Adipocyte (in vitro differentiated cells): ENCODE measurements around the gene STAG1.
A peak's percentile ranks its signal among the peaks of the same experiment; 100 is the strongest.
"Not testable (repeated sequence)": the region's sequence is repeated elsewhere in the genome, so short reads cannot be mapped to it uniquely, and the experiment has no call there.

Source experiments
- DNase-seq: peaks from one replicate; pipeline ENCODE4 v3.0.0-alpha.2; 2015; ENCODE audit warnings: low read depth
- H3K27me3 ChIP-seq: replicated peaks from 2 replicates; pipeline ENCODE4 v1.7.0; 2013; ENCODE audit warnings: mild to moderate bottlenecking, low read length, moderate library complexity; ENCODE audit not compliant: control insufficient read depth, insufficient read depth
- H3K36me3 ChIP-seq: 2 replicates; pipeline ENCODE4 v1.7.0; 2013; ENCODE audit warnings: low read length, mild to moderate bottlenecking, moderate library complexity; ENCODE audit not compliant: control insufficient read depth, insufficient read depth, severe bottlenecking
- H3K4me1 ChIP-seq: 2 replicates; pipeline ENCODE4 v1.7.0; 2013; ENCODE audit warnings: mild to moderate bottlenecking, low read length, moderate library complexity; ENCODE audit not compliant: control insufficient read depth, insufficient read depth
- H3K4me3 ChIP-seq: 2 replicates; pipeline ENCODE4 v1.7.0; 2013; ENCODE audit warnings: mild to moderate bottlenecking, low read length, moderate library complexity
- H3K9ac ChIP-seq: 2 replicates; pipeline ENCODE4 v1.7.0; 2013; ENCODE audit warnings: mild to moderate bottlenecking, low read length, moderate library complexity
- H3K9me3 ChIP-seq: 2 replicates; pipeline ENCODE4 v1.7.0; 2013; ENCODE audit warnings: mild to moderate bottlenecking, low read length, moderate library complexity; ENCODE audit not compliant: control insufficient read depth

Gene STAG1

DNA sequence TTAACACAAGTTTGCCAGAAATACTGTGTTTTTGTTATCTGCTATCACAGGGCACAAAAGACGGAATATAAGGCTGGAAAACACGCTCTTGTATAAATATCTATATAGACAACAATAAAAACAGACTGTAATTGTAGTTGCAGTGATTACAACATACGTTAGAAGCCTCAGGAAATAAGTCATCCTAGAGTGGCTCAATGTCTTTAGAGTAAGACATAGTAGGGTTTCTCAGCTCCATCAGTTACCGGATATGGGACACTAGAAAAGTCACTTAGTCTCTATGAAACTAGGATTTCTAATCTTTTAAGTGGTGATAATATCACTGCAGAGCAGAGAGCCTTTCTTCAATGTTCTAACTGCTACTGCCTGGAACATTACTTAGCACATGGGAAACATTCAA lies 208.8 kb downstream of the STAG1 start:
- no peaks in the 10 kb centered on the region for H3K9me3 ChIP-seq
- no peak overlapping the region for H3K4me3 ChIP-seq
- no peaks in the 10 kb centered on the region for H3K36me3 ChIP-seq
- no peaks in the 10 kb centered on the region for H3K27me3 ChIP-seq
- peak; percentile 28 for DNase-seq
- no peak overlapping the region for H3K9ac ChIP-seq
- H3K4me1 ChIP-seq, result peaks cover 5% of the 10 kb centered on the region

DNA sequence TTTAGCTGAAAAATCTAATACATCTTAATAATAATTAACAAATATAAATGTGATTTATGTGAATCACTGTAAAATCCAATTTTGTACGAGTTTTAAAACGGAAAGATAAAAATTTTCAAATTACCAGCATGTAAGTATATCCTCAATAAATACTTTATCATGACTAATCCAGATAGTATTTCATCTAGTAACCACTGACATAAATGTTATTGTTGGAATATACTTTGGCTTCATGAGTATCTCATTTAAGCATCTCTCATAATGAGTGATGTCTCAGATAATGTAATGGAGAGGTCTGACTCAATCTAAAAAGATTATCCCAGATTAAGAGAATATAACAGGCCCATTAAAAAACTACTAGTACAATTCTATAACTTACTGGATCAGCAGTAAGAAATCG lies 216.3 kb downstream of the STAG1 start:
- no peak for DNase-seq
- Histone ChIP-seq H3K9ac (no peak overlapping the region), H3K27me3 (no peaks in the 10 kb centered on the region), H3K9me3 (peaks cover 4% of the 10 kb centered on the region), H3K36me3 (no peaks in the 10 kb centered on the region), H3K4me1 (no peaks in the 10 kb centered on the region), H3K4me3 (no peak overlapping the region)

DNA sequence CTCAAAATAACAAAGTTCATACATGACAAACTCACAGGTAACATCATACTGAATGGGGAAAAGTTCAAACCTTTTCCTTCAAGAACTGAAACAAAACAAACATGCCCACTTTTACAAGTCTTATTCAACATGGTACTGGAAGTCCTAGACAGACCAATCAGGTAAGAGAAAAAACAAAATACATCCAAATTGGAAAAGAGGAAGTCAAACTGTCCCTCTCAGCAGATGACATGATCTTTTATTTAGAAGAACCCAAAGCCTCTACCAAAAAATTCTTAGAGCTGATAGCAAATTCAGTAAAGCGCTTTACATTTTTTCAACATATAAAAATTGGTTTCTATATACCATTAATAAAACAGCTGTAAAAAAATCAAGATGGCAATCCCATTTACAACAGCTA lies 219.4 kb downstream of the STAG1 start:
- no peak for DNase-seq
- Histone ChIP-seq H3K4me1 (no peaks in the 10 kb centered on the region), H3K9me3 (peaks cover 4% of the 10 kb centered on the region), H3K27me3 (no peaks in the 10 kb centered on the region), H3K36me3 (no peaks in the 10 kb centered on the region), H3K9ac (no peak overlapping the region), H3K4me3 (no peak overlapping the region)

DNA sequence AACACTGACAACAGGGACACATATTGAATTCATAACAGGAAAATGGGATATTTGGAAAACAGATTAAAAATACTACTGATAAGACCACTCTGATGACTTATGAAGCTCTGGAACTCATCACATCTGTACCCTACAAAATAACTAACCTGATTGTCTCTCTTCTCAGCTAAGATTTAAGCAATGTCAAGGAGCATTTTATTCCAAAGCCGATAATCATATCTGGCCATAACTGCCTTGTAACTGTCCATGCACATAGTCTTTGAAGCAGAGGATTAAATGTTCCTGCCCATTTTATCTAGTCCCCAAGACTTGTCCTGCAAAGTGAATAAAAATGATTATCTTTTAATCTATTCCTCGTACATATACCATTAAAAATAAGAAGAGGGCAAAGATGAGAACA lies 234.1 kb downstream of the STAG1 start:
- no peaks in the 10 kb centered on the region for H3K9me3 ChIP-seq

DNA sequence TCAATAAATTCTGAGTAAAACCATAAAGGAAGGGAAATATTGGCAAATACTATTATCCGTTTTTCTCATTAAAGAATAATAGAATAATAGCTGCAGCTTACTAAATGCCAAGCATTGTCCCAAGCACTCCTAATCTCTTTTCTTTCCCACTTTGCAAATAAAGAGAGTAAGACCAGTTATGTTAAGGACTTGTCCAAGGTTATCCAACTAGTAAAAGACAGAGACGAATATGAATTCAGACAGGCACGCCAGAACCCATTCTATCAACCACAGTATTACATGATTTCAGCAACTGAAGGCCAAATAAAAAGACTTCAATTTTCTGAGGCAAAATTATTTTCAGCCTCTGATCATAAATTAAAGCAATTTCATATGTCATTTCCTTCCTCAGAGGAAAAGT lies 235.5 kb downstream of the STAG1 start:
- Histone ChIP-seq H3K4me1 (peaks cover 24% of the 10 kb centered on the region), H3K36me3 (peaks cover 7% of the 10 kb centered on the region), H3K27me3 (no peaks in the 10 kb centered on the region), H3K9me3 (no peaks in the 10 kb centered on the region), H3K4me3 (no peak overlapping the region), H3K9ac (no peak overlapping the region)
- DNase-seq, result no peak

More for the DNA sequence above, 234.1 kb downstream of the STAG1 start:
- Histone ChIP-seq H3K27me3 (no peaks in the 10 kb centered on the region), H3K4me3 (no peak overlapping the region), H3K9ac (no peak overlapping the region), H3K4me1 (peaks cover 10% of the 10 kb centered on the region), H3K36me3 (peaks cover 7% of the 10 kb centered on the region)
- DNase-seq, result no peak

DNA sequence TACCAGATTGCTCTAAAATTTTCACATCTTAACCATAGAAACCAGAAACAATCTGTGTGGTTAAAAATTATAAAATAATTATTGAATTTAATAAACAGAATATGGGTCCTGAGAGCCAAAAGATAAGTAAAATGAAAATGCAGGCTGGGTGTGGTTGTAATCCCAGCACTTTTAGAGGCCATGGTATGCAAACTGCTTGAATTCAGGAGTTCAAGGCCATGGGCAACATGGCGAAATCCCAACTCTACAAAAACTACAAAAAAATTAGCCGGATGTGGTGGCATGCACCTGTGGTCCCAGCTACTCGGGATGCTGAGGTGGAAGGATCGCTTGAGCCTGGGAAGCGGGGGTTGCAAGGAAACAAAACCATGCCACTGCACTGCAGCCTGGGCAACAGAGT lies 236.1 kb downstream of the STAG1 start:
- Histone ChIP-seq H3K36me3 (peaks cover 7% of the 10 kb centered on the region), H3K4me1 (peaks cover 26% of the 10 kb centered on the region), H3K9me3 (no peaks in the 10 kb centered on the region), H3K4me3 (no peak overlapping the region), H3K27me3 (no peaks in the 10 kb centered on the region), H3K9ac (no peak overlapping the region)
- DNase-seq, result no peak

DNA sequence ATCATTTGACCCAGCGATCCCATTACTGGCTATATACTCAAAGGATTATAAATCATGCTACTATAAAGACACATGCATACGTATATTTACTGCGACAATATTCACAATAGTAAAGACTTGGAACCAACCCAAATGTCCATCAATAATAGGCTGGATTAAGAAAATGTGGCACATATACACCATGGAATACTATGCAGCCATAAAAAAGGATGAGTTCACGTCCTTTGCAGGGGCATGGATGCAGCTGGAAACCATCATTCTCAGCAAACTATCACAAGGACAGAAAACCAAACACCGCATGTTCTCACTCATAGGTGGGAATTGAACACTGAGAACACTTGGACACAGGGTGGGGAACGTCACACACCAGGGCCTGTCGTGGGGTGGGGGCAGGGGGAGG lies 237.6 kb downstream of the STAG1 start:
- H3K4me3 ChIP-seq, H3K9me3 ChIP-seq, DNase-seq, H3K27me3 ChIP-seq, H3K36me3 ChIP-seq, H3K9ac ChIP-seq: not testable (repeated sequence)
- H3K4me1 ChIP-seq, result peaks cover 26% of the 10 kb centered on the region

DNA sequence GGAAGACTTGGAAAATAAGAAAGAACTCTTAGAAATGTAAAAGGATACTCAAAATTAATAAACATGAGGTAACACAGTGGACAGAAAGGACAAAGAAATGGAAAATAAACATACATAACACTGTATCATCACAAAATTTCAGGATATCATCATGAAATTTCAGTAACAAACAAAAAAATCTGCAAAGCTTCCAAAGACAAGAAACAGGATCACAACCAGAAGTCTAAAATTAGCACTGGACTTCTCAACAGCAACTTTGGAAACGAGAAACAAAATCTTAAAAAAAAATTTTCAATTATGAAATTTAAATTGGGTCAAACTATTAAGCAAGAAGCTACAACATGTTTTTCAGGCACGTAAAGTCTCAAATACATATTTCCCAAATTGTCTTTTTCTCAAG lies 238.8 kb downstream of the STAG1 start:
- DNase-seq, result no peak
- Histone ChIP-seq H3K27me3 (no peaks in the 10 kb centered on the region), H3K4me3 (peak overlapping the region; percentile 45)

DNA sequence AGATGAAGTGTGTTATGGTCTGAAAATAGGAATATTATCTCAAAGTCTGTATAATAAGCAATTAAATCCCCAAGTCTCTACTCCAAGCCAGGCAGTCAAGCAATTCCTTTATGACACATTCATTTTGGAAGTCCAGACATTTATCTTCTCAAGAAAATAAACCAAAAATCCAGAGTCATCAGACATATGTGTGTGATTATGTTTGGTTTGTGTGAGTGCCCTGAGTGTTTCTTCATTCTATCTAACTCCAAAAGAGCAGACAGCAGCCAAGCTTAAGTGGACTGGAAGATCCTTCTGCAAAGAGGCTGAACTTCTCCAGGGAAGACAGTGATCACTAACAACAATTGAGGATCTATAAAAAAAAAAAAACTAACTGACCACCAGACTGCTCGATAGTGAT lies 239.8 kb downstream of the STAG1 start:
- Histone ChIP-seq H3K27me3 (no peaks in the 10 kb centered on the region), H3K36me3 (no peaks in the 10 kb centered on the region), H3K9me3 (no peaks in the 10 kb centered on the region), H3K4me1 (peaks cover 26% of the 10 kb centered on the region), H3K4me3 (peak overlapping the region; percentile 45), H3K9ac (peak overlapping the region; percentile 35)
- DNase-seq, result peak; percentile 71

More for the DNA sequence above, 238.8 kb downstream of the STAG1 start:
- Histone ChIP-seq H3K9ac (peak overlapping the region; percentile 35), H3K36me3 (no peaks in the 10 kb centered on the region), H3K4me1 (peaks cover 26% of the 10 kb centered on the region), H3K9me3 (no peaks in the 10 kb centered on the region)

DNA sequence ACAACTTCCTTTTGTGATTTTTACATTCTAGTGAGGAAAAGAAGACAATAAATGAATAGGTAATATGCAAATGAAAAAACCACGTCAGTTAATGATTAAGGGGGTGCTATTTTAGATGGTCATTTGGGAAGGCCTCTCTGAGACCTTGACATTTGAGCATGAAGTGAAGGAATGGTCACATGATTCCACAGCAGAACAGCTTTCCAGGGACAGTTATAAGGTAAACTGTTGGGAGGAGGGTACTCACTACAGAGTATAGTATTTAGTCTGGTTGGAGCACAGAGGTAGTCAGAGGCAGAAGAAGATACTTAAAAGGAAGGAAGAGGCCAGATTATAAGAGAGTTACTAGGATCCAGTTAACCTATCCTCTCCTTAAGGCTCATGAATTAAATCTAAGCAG lies 246.5 kb downstream of the STAG1 start:
- no peak overlapping the region for H3K9ac ChIP-seq
- H3K36me3 ChIP-seq, result peaks cover 10% of the 10 kb centered on the region
- no peak for DNase-seq
- H3K27me3 ChIP-seq, result no peaks in the 10 kb centered on the region
- no peak overlapping the region for H3K4me3 ChIP-seq
- no peaks in the 10 kb centered on the region for H3K4me1 ChIP-seq
- no peaks in the 10 kb centered on the region for H3K9me3 ChIP-seq

DNA sequence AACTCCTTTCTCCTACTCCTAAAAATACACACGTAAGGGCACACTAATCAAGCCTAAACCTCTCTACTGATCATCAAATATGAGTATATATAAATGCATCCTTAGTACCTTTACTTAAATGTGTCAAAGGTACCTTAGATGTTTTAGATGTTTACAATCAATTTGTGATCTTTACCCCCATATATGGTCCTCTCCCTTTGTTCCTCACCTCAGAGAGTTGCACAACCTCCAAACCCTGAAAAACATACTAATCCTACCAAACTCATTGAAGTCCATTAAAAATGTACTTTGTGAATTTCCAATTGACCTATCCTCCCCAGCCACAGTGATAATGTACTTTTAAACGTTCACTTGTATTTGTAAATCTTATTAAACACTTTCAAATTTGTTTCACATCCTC lies 249.1 kb downstream of the STAG1 start:
- Histone ChIP-seq H3K27me3 (no peaks in the 10 kb centered on the region), H3K9ac (no peak overlapping the region)

DNA sequence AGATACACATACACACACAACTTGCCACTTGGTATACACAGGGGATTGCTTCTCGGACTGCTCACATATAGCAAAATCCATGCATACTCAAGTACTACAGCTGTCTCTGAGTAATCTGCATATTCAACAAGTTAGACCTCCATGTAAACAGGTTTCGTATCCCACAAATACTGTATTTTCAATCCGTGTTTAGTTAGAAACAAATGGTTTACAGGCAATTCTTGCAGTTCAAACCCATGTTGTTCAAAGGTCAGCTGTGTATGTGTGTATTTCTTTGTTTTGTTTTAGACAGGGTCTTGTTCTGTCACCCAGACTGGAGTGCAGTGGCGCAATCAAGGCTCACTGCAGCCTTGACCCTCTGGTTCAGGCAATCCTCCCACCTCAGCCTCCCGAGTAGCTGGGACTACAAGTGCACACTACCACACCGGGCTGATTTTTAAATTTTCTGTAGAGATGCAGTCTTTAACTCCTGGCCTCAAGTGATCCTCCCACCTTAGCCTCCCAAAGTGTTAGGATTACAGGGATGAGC lies 253.2 kb downstream of the STAG1 start:
- Histone ChIP-seq H3K9me3 (no peaks in the 10 kb centered on the region), H3K4me1 (peaks cover 3% of the 10 kb centered on the region), H3K9ac (no peak overlapping the region), H3K4me3 (no peak overlapping the region), H3K27me3 (no peaks in the 10 kb centered on the region), H3K36me3 (peaks cover 11% of the 10 kb centered on the region)
- no peak for DNase-seq

More for the DNA sequence above, 249.1 kb downstream of the STAG1 start:
- Histone ChIP-seq H3K36me3 (peaks cover 10% of the 10 kb centered on the region), H3K4me3 (no peak overlapping the region), H3K4me1 (peaks cover 3% of the 10 kb centered on the region), H3K9me3 (no peaks in the 10 kb centered on the region)
- DNase-seq, result no peak
